GM18502 (cell line): Measurements from ENCODE around the gene ARHGEF10L.

Experiments used
- ATAC-seq: cut with Tn5 transposase; IDR thresholded peaks from one replicate; pipeline ENCODE4 v1.9.1; 2021; ENCODE audit warnings: mild to moderate bottlenecking; ENCODE audit not compliant: unreplicated experiment, poor library complexity

ARHGEF10L gene

DNA sequence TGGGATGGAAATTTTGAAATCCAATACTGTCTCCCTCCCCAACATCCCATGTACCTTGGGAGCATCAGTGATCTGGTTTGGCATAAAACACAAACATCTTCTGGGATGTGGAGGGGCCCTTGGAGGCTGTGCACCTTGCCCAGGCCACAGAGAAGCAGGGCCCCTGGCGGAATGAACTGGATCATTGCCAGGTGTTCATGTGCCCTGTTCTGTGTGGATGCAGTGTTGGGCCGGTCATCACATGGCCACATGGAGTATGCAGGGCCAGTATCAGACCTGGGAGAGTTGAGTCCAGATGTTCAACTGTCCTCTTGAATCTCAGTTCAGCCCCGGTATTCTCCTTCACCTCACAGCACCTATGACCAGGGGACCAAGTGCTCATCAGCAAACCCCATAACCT is 26.9 kb downstream of the ARHGEF10L start:
- ATAC-seq: no peak

DNA sequence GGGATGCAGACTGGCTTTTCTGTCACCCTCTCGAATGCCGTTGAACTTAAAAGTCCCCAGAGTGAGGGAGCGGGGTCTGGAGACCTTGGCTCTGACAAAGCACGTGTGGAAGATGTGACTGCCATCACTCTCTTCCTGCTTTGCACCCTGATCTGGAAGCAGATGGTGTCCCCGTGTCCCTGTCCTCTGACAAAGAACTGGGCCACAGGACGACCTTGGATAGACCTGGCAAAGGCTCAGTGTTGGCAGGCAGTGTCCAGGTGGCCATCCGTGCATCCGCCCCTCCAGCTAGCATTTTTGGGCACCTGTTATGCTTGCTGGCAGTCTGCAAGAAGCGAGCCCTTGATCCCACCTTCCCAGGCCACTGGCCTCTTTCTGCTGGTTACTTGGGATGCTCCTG is 27.4 kb downstream of the ARHGEF10L start:
- no peak for ATAC-seq

DNA sequence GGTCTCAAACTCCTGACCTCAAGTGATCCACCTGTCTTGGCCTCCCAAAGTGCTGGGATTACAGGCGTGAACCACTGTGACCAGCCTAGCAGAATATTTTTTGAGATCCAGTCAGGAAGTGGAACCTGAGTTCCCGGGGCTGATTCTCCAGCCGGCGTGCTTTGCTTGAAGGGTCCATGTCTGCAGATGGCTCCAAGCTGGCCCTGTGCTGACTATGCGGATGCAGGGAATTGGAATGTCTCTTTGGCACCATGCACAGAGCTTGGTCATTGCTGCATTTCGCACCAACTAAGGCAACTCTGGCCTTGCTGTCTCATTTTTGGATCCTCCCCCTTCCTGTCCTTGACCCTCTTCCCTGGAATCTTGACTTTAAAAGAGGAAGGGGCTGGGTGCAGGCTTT is 28.1 kb downstream of the ARHGEF10L start:
- no peak for ATAC-seq

DNA sequence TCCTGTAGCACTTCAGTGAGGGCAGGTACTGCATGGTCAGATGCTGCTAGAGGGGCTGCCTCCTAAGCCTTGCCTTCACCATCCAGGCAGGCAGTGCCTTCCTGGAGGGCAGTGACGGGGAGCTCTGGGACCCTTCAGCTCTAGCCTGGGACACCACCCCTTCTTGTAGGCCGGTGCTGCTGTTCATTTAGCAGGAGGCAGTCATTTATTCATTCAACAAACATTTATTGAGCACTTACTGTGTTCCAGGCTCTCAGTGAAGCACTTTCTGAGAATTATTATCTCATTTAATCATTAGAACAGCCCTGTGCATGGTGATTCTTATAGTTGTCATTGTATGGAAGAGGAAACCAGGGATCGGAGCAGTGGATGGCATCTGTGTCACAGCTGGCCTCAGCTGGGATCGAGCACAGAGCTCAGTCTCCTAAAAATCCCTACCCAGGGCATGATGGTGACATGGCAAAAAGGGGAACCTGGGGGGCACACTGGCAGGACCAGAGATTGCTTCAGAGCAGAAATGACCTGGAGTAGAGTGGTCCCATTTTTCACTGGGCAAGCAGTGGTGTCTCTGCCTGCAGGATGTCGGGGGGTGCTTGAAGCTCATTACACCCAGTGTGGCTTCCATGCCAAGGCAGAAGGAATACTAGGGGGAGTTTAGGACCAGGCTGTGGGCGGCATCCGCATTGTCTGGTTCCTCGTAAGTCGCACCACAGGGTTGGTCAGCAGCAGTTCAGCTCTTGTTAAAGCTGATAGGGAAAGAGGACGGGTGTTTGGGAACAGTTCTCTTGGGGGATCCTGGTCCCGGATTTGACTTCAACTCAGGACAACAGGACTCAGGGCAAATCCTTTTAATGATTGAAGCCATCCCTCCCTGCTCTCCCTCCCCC is 28.8 kb downstream of the ARHGEF10L start:
- ATAC-seq: no peak

DNA sequence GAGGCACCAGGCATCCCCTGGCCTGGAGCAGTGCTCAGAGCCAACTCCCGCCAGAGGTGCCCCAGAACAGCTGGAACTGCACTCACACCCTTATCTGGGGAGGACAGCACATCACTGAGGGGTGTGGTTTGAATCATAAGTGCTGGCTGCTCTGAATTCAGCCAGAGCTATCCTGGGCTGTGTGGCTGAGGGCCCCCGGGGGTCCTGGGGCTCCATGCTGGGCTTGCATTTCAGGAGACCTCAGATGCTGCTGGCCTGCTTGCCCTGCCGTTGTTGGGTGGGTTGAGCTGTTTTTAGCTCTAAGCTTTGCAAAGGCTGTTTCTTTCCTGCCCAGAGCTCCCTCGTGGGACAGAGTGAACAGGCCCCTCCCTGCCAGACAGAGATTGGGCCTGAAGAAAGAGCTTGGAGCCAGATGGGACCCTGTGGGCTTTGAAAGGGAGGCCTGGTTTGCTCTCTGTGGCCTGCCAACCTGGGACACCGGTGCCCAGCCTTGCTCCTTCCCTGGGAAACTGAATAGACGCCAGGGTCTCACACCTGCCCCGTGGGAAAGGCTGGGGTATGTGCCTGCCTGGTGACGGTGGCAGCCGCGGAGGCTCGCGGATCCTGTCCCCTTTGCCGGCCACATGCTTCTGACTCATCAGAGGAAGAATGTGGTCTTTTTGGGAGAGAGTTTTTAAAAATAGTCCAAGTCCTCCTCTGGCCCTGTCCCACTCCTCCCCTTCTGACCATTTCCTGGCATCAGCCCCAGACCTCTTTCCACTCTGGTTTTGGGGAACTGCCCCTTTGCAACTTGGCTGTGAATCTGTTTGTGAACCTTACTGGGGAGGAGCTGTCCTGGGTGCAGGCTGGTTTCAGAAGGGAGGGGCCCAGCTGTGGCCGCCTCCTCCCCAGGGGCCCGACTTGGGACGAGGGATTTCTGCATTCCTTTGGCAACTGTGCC is 30.0 kb downstream of the ARHGEF10L start:
- no peak for ATAC-seq

DNA sequence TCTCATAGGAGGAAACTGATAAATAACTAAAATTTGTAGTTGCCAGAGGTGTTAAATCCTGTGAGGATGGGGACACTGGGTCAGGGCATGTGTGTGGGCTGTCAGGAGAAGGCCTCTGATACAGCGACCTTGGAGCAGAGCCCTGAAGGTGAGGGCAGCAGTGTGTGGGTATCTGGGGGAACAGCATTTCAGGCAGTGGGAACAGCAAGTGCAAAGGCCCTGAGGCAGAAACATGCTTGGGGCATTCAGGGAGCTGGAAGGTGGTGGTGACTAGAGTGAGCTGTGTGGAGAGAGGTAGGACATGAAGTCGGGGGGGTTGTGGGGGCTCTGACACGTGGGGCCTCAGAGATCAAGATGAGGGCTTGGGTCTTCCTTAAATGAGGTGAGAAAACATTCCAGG is 30.7 kb downstream of the ARHGEF10L start:
- ATAC-seq: no peak

DNA sequence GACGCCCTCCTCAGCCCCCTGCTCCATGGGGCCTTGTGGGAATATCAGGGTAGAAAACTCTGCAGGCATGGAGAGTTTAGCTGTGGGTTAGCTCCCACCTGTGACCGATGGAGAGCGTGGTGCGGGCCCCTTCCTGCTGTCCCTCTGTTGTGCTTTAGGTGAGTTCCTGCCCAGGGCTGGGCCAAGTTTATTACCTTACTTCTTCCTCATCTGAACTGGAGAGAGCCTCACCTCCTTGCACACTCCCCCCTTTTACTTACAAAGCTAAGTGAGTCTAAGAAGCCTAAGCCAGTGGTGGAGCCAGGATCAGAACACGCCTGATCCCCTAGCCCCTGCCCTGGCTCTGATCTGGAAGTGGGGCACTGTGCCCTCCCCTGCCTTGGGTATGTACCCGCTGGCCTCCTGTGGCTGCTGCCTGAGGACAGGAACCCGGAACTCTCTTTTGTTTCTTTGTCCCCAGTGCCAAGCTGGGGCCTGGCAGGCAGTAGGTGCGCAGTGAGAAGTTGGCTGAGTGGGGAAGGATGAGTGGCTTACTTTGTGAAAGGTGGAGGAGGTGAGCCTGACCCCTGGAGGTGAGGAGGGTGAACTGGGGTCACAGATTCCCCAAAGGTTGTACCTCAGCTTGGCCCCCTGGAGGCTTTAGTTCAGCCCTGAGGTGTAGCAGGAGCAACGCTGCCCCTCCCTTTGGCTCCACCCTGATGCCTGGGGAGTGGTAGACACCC is 32.9 kb downstream of the ARHGEF10L start:
- ATAC-seq: no peak

DNA sequence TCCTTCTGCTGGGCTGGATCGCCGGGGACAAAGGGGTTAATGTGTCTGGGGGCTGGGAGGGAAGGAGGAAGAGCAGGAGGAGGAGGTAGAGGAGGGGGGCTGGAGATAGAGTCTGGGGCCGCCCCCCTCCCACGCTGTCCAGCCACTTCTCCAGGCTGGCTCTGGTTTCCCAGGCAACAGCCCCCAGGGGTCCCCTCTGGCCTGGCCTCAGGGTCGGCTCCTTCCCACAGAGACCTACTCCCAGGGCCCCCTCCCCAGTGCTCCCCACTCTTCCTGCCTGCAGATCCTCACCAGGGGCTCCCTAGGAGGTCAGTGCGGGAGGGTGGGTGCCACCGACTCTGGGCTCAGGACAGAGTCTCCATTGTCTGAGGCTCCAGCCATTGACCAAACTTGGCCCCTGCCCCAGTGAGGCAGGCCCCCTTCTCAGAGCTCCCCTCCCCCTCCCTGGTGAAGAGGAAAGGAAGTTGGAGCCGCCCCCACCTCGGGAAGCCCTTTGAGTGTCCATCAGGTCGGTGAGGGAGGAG is 34.1 kb downstream of the ARHGEF10L start:
- no peak for ATAC-seq

DNA sequence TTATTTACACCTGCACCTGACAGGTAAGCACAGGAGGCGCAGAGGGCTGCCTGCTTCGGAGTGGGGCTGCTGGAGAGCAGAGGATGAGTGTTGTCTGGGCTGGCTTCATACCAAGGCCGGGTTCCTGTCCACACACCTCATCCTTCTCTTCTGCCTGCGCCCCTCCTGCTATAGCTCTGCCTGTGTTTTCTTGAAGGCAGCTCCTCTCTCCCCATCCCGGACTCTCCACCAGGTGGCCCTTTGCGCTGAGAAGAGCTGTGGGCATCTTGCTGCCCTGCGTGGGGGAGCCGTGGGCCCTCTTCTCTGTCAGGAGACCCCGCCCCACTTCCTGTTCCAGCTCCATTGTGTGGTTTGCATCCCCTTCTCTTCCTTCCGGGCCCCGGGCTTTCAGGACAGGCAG is 35.0 kb downstream of the ARHGEF10L start:
- no peak for ATAC-seq

DNA sequence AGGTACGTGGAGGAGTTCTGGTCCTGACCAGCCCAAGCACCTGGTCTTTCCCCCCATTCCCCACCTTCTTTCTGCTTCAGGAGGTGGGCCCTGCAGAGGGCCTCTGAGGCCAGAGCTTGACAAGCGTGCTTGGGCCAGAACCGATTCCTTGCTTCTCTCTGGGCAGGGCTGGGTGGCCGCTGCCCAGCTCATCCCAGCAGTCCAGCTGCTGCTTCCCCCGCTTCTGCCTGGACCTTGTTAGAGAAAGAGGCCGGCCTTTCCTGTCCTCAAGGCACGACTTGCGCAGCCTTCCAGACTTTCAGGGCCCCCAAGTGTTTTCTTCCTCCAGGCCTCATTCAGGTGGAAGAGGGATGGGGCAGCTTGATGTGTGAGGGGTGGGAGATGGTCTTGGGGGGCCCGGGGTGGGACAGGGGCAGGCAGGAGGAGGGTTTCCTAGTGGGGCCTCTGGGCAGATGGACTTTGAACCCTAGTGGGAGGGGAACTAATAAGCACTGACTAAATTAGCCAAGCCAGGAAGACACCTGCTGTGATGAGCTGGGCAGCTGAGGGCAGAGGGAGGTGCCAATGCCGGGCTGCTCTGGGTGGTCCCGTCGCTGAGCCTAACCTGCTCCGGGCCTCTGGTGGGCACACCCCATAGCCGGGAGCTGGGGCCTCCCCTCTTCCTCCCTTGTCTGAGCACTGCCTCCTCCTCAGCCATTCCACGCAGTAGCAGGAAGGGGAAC is 36.5 kb downstream of the ARHGEF10L start:
- no peak for ATAC-seq

DNA sequence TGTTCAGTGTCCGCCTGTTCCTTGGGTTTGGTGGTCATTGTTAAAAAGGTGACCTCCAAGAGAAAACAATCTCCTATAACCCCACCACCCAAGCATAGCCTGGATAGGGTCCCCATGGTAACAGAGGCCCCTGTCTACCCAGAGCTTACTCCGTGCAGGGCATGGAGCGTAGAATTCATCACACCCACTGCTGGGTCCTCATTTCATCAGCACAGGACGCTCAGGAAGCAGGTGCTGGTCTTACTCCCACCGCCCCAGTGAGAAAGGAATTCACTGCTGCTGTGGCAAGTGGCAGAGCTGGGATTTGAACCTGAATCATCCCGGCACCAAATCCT is 37.0 kb downstream of the ARHGEF10L start:
- ATAC-seq: no peak

DNA sequence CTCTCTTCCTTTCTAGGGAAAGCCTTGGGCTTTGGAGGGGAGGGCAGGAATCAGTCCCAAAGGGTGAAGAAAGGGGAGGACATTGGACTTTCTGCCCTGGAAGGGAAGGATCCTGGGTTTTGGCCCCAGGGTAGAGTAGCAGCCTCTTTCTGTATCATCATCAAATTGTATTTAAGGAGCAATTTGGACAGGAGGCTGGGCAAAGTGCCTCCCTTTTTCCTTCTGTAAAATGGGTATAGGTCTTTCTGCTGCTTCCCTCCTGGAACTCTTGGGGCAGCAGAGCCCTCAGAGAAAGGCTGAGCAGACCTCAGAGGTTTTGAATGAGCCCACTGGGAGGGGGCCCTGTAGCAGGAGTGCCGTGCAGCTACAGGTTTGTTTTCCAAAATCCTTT is 38.4 kb downstream of the ARHGEF10L start:
- ATAC-seq: no peak

DNA sequence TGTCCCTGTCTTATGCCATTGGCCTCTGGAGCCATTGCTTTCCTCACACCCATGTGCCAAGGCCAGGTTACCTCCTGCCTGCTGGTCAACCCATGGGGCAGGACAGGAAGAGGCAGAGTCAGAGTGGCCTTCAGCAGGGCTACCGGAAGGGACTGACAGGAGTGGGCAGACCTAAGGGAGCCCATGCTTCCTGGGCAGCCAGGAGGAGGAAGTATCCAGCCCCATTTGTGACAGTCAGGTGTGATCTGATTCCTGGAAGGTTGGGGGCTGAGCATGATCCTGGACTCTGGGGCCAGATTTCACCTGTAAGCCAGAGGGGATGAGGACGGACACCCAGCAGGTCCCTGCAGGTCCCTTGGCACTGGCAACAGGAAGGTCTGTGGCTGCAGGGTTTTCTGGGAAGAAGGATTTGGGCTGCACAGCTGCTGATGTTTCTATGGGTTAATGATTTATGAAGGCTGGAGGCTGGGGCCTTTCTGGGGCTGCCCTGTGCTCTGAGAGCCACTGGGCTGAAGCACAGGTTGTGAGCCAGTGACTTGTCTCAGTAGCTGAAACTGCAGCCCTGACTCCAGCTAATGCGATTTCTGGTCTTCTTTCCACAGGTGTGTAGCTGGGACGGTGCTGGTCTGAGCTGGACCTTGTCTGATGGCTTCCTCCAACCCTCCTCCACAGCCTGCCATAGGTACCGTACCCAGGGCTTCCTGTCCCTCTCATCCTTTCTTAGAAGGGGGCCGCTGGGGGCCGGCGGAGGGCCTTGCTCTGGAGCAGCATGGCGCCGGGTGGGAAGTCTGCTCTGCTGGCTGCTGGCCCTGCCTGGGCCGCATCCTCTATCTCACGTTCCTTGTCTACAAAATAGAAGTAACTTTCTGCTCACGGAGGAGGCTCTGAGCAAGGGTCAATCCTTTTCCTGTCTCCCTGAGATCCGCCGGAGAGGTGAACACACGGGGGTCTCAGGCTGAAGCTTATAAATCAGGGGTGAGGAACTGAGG is 40.7 kb downstream of the ARHGEF10L start:
- no peak for ATAC-seq

DNA sequence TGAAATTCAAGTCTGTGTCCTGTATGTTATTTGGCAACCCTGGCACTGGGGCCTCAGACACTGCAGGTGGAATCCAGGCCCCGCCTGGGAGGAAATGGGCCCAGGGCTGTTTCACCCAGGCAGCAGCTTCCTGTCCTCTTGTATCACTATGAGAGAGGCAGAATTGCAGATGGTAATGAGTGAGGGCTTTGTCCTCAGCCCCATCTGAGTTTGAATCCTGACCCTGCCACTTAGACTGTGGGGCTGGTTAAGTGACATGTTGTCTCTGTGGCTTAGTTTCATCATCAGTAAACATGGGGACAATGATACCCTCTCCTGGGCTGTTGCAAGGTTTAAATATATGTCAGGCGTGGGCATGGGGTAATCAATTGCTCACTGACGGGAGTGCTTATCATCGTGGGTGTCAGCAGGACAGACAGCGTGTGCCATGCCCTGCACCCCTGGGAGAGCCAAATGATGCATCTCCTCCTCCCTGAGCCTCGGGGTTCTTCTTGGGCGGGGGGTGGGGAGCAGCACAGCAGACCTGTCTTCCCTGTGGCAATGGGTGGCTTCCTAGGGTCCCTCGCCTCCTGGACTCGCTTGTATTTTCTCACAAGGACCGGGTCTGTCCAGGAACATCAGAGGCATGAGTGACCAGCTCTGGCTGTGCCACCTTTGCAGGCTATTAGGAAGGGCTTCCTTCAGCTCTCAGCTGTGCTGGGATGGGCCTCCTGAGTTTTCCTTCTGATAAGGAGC is 42.1 kb downstream of the ARHGEF10L start:
- no peak for ATAC-seq

DNA sequence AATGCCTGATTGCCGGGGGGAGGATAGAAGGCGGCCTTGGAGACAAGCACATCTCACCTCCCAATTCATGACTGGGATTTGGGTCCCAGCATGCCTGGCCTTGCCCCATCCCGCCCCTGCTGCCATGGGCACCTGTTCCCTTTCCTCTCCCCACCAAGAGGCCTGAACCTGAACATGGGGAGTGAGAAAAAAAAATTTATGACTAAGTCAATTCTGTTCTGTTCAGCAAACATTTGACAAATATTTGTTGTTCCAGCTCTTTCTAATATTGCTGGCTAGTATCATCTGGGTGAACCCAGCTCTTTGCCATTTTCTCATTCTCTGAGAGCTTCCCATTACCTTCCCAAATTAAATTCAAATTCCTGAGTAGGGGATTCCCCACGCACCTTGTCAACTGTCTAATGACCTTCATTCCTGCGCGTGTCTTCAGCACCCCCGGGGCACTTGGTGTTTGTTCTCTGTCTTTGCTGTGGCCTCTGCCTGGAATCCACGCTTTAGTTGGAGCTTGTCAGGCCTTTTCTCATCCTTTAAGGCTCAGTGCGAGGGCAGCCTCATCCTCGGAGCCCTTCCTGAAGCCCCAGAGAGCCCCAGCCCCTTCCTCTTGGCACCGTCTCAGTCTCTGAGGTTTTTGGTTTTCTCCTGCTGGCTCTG is 42.8 kb downstream of the ARHGEF10L start:
- no peak for ATAC-seq

DNA sequence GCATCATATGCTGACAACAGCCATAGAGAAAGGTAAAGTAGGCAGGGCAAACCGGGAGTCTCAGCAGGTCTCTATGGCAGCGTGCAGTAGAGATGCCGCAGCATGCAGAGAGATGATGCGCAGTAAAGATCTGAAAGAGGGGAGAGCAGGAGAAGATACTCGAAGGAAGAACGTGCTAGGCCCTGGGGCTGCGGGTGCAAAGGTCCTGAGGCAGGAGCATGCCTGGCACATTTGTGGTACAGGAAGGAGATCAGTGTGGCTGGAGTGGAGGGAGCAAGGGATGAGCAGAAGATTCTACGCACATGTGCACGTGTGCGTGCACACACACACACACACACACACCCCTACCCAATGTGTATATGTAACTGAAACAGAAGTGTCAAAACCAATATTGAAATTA is 45.0 kb downstream of the ARHGEF10L start:
- no peak for ATAC-seq

DNA sequence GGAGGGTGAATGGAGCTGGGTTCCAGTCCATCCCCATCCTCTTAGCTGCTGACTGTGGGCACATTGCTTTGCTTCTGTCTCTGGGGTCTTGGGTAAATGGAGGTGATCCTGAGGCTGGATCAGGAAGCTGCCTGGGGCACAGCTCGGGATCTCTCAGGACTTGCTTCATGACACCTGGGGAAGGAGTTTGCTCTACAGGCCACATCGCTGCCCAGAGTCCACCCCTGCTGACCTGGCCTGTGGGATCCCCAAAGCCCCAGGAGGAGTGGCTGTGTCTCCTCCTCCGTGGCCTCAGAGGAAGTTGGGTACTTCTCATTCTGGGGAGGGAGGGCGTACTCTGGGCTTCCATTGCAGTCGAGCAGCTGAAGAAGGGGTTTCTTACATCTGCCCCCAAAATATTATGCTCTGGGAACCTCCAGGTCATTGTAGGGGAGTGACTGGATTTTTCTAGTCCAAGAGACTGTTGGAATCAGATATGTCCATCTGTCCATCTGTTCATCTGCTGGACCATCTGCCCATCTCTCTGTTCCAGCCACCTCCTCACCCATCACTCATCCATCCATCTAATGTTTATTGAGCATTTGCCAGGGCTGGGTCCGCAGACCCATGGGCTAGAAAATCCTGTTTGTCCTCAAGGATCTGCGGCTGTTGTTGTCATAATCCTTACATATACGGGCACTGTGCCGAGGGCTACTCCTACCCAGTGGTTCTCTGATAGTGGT is 45.9 kb downstream of the ARHGEF10L start:
- no peak for ATAC-seq
